Heart right ventricle (tissue), 16 donors: ENCODE data around the gene IGLL1. TPM values are rescaled to one million over a fixed set of nuclear protein-coding genes. Genes with fewer than 3 reads are reported as not detected.

Source experiments
- ATAC-seq, 8 donors: fragments of 200-7000 bp; cut with Tn5 transposase; one replicate each; pipeline ENCODE4 v1.9.1; 2020; ENCODE audit warnings: mild to moderate bottlenecking in 8 of 8, moderate library complexity in 8 of 8, moderate number of reproducible peaks in 1 of 8
- DNase-seq, 2 donors: peaks; one replicate each; pipeline ENCODE4 v3.0.0-alpha.2; 2020
- H3K27ac ChIP-seq, 10 donors: fragments of 200-600 bp; sonication (generic) in 2 of 10; one replicate each; pipeline versions ENCODE4 v1.5.0 to v1.8.0; 2020 to 2022; ENCODE audit warnings: mild to moderate bottlenecking in 3 of 10
- H3K27me3 ChIP-seq, 7 donors: fragments of 200-600 bp; one replicate each; pipeline ENCODE4 v1.8.0; 2021 to 2022; ENCODE audit warnings: mild to moderate bottlenecking in 2 of 7
- H3K36me3 ChIP-seq, 9 donors: fragments of 200-600 bp; sonication (generic) in 1 of 9; one replicate each; pipeline versions ENCODE4 v1.5.0 to v1.8.0; 2020 to 2022; ENCODE audit warnings: mild to moderate bottlenecking in 2 of 9
- H3K4me1 ChIP-seq, 9 donors: fragments of 200-600 bp; sonication (generic) in 1 of 9; one replicate each; pipeline versions ENCODE4 v1.5.0 to v1.8.0; 2020 to 2022; ENCODE audit warnings: mild to moderate bottlenecking in 4 of 9
- H3K4me3 ChIP-seq, 10 donors: fragments of 200-600 bp; sonication (generic) in 2 of 10; one replicate each; pipeline versions ENCODE4 v1.5.0 to v1.8.0; 2020 to 2022; ENCODE audit warnings: mild to moderate bottlenecking in 7 of 10, moderate library complexity in 2 of 10
- H3K9me3 ChIP-seq, 11 donors: fragments of 200-600 bp in 10 of 11; sonication (generic) in 2 of 11; one replicate each; pipeline versions ENCODE4 v1.5.0 to v1.8.0; 2013 to 2022; ENCODE audit warnings: mild to moderate bottlenecking in 2 of 11, control low read depth in 1 of 11, moderate library complexity in 1 of 11
- WGBS, 2 donors: extraction: QIAGEN DNeasy Blood & Tissue Kit; methylation state at CpG; one replicate each; pipeline ENCODE4 v1.1.7; 2013; ENCODE audit warnings: inconsistent platforms in 1 of 2; 5-methylcytosine and 5-hydroxymethylcytosine counted together
- intact Hi-C, 10 donors: fragments of 100-400 bp; cut with DNase I; formaldehyde crosslinking; loops; one replicate each; pipeline versions ENCODE4 v1.11.1 to v1.14.2; 2022
- polyA plus RNA-seq, 2 donors: library from polyadenylated mRNA; stranded (reverse); fragments of 200-250 nt; gene quantifications; one replicate each; pipeline ENCODE4 v1.2.3, GENCODE V29; 2013
- total RNA-seq, 10 donors: library from RNA; stranded (reverse); fragmentation: NEBNext Ultra II Directional in 3 of 10; extraction: Animal tissue kit (Norgen Biotek cat#: 25700) in 3 of 10; gene quantifications; one replicate each; pipeline versions ENCODE4 v1.2.1 to v1.2.4, GENCODE V29; 2021 to 2023
- TF ChIP-seq, protein P1 (sequence below), 9 donors: fragments of 200-600 bp; sonication (generic) in 2 of 9; IDR thresholded peaks; one replicate each; pipeline versions ENCODE4 v1.5.0 to v1.8.0; 2021 to 2022; ENCODE audit warnings: antibody characterized with exemption in 9 of 9, mild to moderate bottlenecking in 5 of 9, moderate library complexity in 1 of 9
- donor health status: Arrhythmogenic right ventricular cardiomyopathy.
- donor health status: ischemic (EF 13 %, LVEDD 7.1; RV severe dilation, severe dysfunction).
- donor health status: healthy with polysubstance abuse.
- donor health status: DM: no; HTN: yes; CAD: no.
- donor health status: DM: no; HTN: no; CAD: no.
- donor health status: ischemic (EF 25% LVEDD 6.9; RV normal size, moderate dysfunction).
- donor health status: ischemic (EF 25% LVEDD 5.7; RV mildly dilated, moderate dysfunction).
- donor health status: healthy.
- donor health status: DM: yes; HTN: yes; CAD: no.
- donor health status: Ischemic cardiomyopathy.
- donor health status: ischemic (EF 35%, LVEDD 5.7; RV mildly dilated, moderate dysfunction).
- donor health status: nonischemic (EF 11% LVEDD 7.7; RV severe dilation, severe dysfunction).
- donor health status: DM: yes; HTN: yes; CAD: no.
- donor health status: PGD.
- donor health status: ischemic (EF 29% LVEDD 5.4; RV normal size, mild dysfunction).
- donor health status: nonischemic (EF 23%, LVEDD 6.1; RV moderate dilation, normal function).

Gene IGLL1
- total and polyA plus RNA-seq, 12 donors, result not detected

DNA sequence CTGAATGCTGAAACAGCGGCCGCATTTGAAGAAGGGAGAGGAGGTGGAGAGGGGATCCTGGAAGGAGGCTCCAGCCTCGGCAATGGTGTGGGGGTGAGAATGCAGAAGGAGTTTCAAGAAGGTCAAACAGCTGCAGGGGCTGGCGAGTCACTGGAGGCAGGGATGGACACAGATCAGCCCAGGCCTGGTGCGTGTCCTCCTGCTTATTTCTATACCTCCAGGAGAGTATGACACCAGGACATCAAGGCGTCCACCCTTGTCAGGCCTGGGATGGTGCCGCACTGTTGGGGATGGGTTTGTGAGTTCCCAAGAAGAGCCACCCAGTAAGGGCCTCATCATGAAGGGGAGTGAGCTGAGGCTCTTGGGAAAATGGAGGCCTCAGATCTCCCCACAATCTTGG is 23.1 kb downstream of the IGLL1 start:
- no peaks in the 10 kb centered on the region for H3K9me3 ChIP-seq
- no peak for DNase-seq
- no peaks in the 10 kb centered on the region for H3K4me1 ChIP-seq
- no peak overlapping the region for H3K27ac ChIP-seq
- ATAC-seq, result no peak
- TF ChIP-seq, protein P1, sequence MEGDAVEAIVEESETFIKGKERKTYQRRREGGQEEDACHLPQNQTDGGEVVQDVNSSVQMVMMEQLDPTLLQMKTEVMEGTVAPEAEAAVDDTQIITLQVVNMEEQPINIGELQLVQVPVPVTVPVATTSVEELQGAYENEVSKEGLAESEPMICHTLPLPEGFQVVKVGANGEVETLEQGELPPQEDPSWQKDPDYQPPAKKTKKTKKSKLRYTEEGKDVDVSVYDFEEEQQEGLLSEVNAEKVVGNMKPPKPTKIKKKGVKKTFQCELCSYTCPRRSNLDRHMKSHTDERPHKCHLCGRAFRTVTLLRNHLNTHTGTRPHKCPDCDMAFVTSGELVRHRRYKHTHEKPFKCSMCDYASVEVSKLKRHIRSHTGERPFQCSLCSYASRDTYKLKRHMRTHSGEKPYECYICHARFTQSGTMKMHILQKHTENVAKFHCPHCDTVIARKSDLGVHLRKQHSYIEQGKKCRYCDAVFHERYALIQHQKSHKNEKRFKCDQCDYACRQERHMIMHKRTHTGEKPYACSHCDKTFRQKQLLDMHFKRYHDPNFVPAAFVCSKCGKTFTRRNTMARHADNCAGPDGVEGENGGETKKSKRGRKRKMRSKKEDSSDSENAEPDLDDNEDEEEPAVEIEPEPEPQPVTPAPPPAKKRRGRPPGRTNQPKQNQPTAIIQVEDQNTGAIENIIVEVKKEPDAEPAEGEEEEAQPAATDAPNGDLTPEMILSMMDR (IDR thresholded peaks at IDR 0.05), result no peak
- H3K27me3 ChIP-seq, result peaks cover 0 to 60% (median 39%) of the 10 kb centered on the region in 7 donors
- H3K4me3 ChIP-seq, result no peak overlapping the region
- intact Hi-C loops, result no loop called here
- no peaks in the 10 kb centered on the region for H3K36me3 ChIP-seq
- WGBS, 2 donors, result 80 to 82% methylated on average over 7 of the region's 7 CpGs

GRCh38 chr22:23556026-23556620 is 24.0 kb downstream of the IGLL1 start:
- ATAC-seq, result no peak
- intact Hi-C loops, result no loop called here
- H3K27ac ChIP-seq, result no peak overlapping the region
- TF ChIP-seq, protein P1 (IDR thresholded peaks at IDR 0.05), result no peak
- no peaks in the 10 kb centered on the region for H3K36me3 ChIP-seq
- H3K9me3 ChIP-seq, result no peaks in the 10 kb centered on the region
- H3K4me3 ChIP-seq, result no peak overlapping the region
- H3K27me3 ChIP-seq, result peaks cover 0 to 60% (median 39%) of the 10 kb centered on the region in 7 donors
- no peak for DNase-seq
- 49 to 55% methylated on average over 7 of the region's 7 CpGs for WGBS, 2 donors
- H3K4me1 ChIP-seq, result no peaks in the 10 kb centered on the region

DNA sequence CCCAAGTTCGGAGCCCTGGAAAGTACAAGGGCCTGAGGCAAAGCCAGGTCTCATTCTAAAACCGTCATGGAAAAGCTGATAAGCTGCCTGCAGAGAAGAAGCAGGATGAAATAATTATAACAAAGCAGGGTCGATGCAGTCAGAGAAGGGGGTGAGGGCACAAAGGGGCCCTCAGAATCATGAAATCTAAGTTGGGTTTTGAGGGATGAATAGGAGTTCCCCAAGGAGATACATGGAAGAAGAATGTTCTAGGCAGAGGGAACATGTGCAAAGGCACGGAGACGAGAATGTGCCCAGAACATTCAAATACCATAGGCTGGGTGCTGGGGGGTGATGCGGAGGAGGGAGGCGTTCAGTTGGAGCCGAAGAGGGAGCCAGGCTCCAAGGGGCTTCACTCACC is 25.0 kb downstream of the IGLL1 start:
- ATAC-seq (no peak), DNase-seq (no peak)
- peaks cover 0 to 59% (median 39%) of the 10 kb centered on the region in 7 donors for H3K27me3 ChIP-seq
- no peaks in the 10 kb centered on the region for H3K9me3 ChIP-seq
- TF ChIP-seq, protein P1 (IDR thresholded peaks at IDR 0.05), result no peak
- H3K36me3 ChIP-seq, result no peaks in the 10 kb centered on the region
- H3K27ac ChIP-seq, result no peak overlapping the region
- no peaks in the 10 kb centered on the region for H3K4me1 ChIP-seq
- intact Hi-C loops, result no loop called here
- 73 to 74% methylated on average over 8 of the region's 8 CpGs for WGBS, 2 donors
- H3K4me3 ChIP-seq, result no peak overlapping the region

- no peaks in the 10 kb centered on the region for H3K9me3 ChIP-seq
- intact Hi-C loops, result loop anchor here in 1 of 10 donors (5.0 kb wide), 1 partner anchor 33 kb away; no protein-coding TSS in a partner anchor
- H3K36me3 ChIP-seq, result no peaks in the 10 kb centered on the region
- 85 to 86% methylated on average over 21 of the region's 21 CpGs for WGBS, 2 donors
- H3K4me1 ChIP-seq, result no peaks in the 10 kb centered on the region
- ATAC-seq, result no peak
- peaks cover 0 to 50% (median 36%) of the 10 kb centered on the region in 7 donors for H3K27me3 ChIP-seq
- H3K27ac ChIP-seq, result no peak overlapping the region
- no peak overlapping the region for H3K4me3 ChIP-seq
- TF ChIP-seq, protein P1 (IDR thresholded peaks at IDR 0.05), result no peak
- no peak for DNase-seq
Measured at GRCh38 chr22:23553924-23554870, 25.9 kb downstream of the IGLL1 start.
